Measurements from ENCODE around the gene CCDC78. TPM values are rescaled to one million over a fixed set of nuclear protein-coding genes. Genes with fewer than 3 reads are reported as not detected.

The CCDC78 gene
- total RNA-seq, 1 donor = 2.2 TPM

DNA sequence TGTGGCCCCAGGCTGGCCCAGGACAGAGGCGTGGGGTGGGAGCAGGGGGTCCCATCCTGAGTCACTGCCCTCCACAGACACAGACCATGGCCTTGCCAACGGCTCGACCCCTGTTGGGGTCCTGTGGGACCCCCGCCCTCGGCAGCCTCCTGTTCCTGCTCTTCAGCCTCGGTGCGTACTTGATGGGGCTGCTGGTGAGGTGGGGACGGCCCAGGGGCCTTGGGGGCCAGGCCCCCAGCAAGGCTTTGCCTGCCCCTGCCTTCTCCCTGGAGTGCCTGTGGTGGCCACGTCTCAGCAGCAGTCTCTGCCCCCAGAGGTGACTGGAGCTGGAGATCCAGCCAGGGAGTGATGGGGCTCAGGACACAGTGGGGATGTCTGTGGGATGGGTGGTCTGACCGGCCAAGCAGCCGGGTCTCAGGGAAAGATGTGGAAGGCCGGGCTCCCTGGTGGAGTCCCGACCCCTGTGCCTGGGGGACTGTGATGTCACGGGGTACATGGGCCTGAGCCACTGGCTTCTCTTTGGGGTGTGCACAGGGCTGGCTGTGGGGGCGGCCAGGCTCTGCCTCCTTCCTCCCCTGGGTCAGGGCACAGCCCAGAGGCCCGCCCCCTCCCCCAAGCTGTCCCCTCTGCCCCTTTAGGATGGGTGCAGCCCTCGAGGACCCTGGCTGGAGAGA is 36.5 kb upstream of the CCDC78 start:
- H2AFZ ChIP-seq (ENCODE audit: low read length) = no peak overlapping the region
- H3K4me2 ChIP-seq (ENCODE audit: insufficient read depth, low read length) = no peak overlapping the region
- H3K9me3 ChIP-seq (ENCODE audit: low read depth, low read length) = no peaks in the 10 kb centered on the region
- no peaks in the 10 kb centered on the region for H4K20me1 ChIP-seq (ENCODE audit: insufficient read depth, low read length)
- H3K27ac ChIP-seq (ENCODE audit: low read depth, low read length) = no peak overlapping the region
- no peaks in the 10 kb centered on the region for H3K36me3 ChIP-seq (ENCODE audit: insufficient read depth, low read length)
- no peaks in the 10 kb centered on the region for H3K27me3 ChIP-seq (ENCODE audit: insufficient read depth, low read length)
- no peaks in the 10 kb centered on the region for H3K79me2 ChIP-seq (ENCODE audit: insufficient read depth, low read length)
- H3K4me3 ChIP-seq (ENCODE audit: insufficient read depth, low read length) = no peak overlapping the region
- TF ChIP-seq, protein P1, sequence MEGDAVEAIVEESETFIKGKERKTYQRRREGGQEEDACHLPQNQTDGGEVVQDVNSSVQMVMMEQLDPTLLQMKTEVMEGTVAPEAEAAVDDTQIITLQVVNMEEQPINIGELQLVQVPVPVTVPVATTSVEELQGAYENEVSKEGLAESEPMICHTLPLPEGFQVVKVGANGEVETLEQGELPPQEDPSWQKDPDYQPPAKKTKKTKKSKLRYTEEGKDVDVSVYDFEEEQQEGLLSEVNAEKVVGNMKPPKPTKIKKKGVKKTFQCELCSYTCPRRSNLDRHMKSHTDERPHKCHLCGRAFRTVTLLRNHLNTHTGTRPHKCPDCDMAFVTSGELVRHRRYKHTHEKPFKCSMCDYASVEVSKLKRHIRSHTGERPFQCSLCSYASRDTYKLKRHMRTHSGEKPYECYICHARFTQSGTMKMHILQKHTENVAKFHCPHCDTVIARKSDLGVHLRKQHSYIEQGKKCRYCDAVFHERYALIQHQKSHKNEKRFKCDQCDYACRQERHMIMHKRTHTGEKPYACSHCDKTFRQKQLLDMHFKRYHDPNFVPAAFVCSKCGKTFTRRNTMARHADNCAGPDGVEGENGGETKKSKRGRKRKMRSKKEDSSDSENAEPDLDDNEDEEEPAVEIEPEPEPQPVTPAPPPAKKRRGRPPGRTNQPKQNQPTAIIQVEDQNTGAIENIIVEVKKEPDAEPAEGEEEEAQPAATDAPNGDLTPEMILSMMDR (IDR thresholded peaks at IDR 0.05; ENCODE audit: extremely low read depth, low read depth, low read length) = no peak
- no peak for DNase-seq (ENCODE audit: insufficient read length, low spot score, missing footprints)
- H3K4me1 ChIP-seq (ENCODE audit: insufficient read depth, low read length) = no peaks in the 10 kb centered on the region

DNA sequence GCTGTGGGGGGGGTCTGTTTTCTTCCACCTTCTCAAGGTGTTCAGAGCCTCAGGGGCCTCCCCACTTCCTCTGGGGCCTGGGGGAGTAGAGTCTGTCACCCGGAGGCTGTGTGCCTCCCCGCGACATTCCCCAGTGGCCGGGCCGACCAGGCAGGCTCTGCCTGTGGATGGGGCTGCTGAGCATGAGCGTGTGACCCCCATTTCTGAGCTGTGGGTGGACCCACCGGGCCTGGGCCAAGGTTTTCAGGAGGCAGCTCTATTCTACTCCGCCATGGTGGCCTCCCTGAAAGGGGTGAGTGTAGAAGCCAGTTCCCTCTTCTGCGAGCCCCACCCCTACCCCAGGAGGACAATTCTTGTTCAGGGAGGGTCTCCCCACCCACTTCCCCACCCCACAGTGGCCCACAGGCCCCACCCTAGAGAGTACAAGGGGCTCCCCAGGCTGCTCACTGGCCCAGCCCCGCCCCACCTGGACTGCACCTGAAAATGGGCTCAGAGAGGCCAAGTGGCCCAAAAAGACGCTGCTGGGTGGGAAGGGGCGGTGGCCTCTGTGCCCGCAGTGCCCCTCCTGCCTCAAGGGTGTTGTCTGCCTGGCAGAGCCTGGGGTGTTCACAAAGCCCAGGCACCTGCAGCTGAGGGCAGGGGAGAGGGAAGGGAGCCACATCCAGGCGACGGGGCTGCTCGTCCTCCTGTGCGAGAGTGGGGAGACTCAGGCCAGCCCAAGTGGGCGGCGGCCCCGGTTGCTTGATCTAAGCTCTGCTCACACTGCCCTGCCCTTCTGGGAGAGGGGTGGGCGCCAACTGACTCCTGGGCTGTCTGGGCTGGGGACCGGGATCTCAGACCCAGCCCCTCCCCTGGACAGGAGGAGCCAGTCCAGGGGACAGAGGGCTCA is 35.6 kb upstream of the CCDC78 start:
- no peaks in the 10 kb centered on the region for H4K20me1 ChIP-seq (ENCODE audit: insufficient read depth, low read length)
- H3K36me3 ChIP-seq (ENCODE audit: insufficient read depth, low read length) = no peaks in the 10 kb centered on the region
- H3K9me3 ChIP-seq (ENCODE audit: low read depth, low read length) = no peaks in the 10 kb centered on the region
- H2AFZ ChIP-seq (ENCODE audit: low read length) = no peak overlapping the region
- no peak overlapping the region for H3K27ac ChIP-seq (ENCODE audit: low read depth, low read length)
- H3K27me3 ChIP-seq (ENCODE audit: insufficient read depth, low read length) = no peaks in the 10 kb centered on the region
- no peak overlapping the region for H3K4me3 ChIP-seq (ENCODE audit: insufficient read depth, low read length)
- TF ChIP-seq, protein P1 (IDR thresholded peaks at IDR 0.05; ENCODE audit: extremely low read depth, low read depth, low read length) = no peak
- no peak overlapping the region for H3K4me2 ChIP-seq (ENCODE audit: insufficient read depth, low read length)
- no peak for DNase-seq (ENCODE audit: insufficient read length, low spot score, missing footprints)
- H3K79me2 ChIP-seq (ENCODE audit: insufficient read depth, low read length) = no peaks in the 10 kb centered on the region
- H3K4me1 ChIP-seq (ENCODE audit: insufficient read depth, low read length) = no peaks in the 10 kb centered on the region

DNA sequence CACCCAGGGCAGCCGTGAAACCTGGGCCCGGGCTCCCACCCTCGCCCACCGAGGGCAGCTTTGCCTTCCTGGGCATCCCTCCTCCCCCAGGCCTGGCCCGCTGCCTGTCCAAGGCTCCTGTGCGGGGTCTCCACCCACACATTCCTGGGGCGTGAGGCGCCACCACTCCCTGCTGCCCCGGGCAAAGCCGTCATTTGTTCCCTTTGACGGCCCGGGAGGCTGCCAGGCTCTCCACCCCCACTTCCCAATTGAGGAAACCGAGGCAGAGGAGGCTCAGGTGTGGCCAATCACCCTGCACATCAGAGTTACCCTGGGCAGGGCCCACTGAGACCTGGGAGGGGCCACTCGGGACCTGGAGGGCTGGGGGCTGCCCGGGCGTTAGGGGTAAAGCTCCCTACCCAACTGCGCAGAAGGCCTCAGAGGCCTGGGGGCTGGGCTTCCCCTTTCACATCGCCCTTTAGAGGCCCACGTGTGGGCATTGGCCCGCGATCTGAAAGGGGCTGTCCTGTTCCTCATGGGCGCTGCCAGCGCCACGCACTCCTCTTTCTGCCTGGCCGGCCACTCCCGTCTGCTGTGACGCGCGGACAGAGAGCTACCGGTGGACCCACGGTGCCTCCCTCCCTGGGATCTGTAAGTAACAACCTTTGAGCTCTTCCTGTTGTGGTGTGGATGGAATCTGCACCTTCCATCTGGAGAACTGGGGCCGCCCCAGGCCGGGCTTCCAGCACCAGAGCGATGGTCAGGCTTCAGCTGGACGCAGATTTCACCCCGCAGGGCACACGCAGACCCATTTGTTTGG is 34.5 kb upstream of the CCDC78 start, which contains the start of gene MSLN:
TSS of gene MSLN (plus strand) at position 190 of the 799 bp plus-strand sequence. CDS start 1,947 bp downstream, outside the sequence.
- H3K4me1 ChIP-seq (ENCODE audit: insufficient read depth, low read length) = no peaks in the 10 kb centered on the region
- H2AFZ ChIP-seq (ENCODE audit: low read length) = no peak within 1 kb of the TSS
- no peak within 1 kb of the TSS for H3K4me2 ChIP-seq (ENCODE audit: insufficient read depth, low read length)
- no peak within 1 kb of the TSS for H3K27ac ChIP-seq (ENCODE audit: low read depth, low read length)
- no peak for DNase-seq (ENCODE audit: insufficient read length, low spot score, missing footprints)
- no peaks in the 10 kb centered on the region for H3K36me3 ChIP-seq (ENCODE audit: insufficient read depth, low read length)
- H3K79me2 ChIP-seq (ENCODE audit: insufficient read depth, low read length) = no peaks in the 10 kb centered on the region
- H3K27me3 ChIP-seq (ENCODE audit: insufficient read depth, low read length) = no peaks in the 10 kb centered on the region
- no peaks in the 10 kb centered on the region for H3K9me3 ChIP-seq (ENCODE audit: low read depth, low read length)
- TF ChIP-seq, protein P1 (IDR thresholded peaks at IDR 0.05; ENCODE audit: extremely low read depth, low read depth, low read length) = no peak
- no peak within 1 kb of the TSS for H3K4me3 ChIP-seq (ENCODE audit: insufficient read depth, low read length)
- no peaks in the 10 kb centered on the region for H4K20me1 ChIP-seq (ENCODE audit: insufficient read depth, low read length)
